Fibroblast of skin of back (primary cell): ENCODE data around the gene MYCBP.

Experiments used
- DNase-seq: peaks from one replicate; pipeline ENCODE4 v3.0.0-alpha.2; 2013

MYCBP gene

DNA sequence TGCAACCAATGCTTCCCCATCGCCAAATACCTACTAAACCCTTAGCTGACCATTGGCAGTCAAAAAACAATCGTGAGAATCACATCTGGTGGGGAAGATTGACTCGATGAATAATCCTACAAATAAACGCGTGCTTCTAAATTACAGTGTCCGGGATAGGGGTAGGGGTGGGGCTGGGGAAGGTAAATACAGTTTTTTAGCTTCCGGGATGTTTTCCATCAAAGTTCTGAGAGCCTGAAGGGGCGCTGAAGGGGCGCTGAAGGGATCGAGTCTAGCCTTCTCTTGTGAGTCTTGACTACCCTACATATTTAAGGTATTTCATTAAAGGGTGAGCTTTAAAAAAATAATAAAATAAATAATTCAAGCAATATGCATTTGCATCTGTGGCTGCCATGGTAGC, 54.1 kb downstream of the MYCBP start:
- DNase-seq, result no peak

GRCh38 chr1:38818175-38818976, 54.8 kb downstream of the MYCBP start:
- no peak for DNase-seq

DNA sequence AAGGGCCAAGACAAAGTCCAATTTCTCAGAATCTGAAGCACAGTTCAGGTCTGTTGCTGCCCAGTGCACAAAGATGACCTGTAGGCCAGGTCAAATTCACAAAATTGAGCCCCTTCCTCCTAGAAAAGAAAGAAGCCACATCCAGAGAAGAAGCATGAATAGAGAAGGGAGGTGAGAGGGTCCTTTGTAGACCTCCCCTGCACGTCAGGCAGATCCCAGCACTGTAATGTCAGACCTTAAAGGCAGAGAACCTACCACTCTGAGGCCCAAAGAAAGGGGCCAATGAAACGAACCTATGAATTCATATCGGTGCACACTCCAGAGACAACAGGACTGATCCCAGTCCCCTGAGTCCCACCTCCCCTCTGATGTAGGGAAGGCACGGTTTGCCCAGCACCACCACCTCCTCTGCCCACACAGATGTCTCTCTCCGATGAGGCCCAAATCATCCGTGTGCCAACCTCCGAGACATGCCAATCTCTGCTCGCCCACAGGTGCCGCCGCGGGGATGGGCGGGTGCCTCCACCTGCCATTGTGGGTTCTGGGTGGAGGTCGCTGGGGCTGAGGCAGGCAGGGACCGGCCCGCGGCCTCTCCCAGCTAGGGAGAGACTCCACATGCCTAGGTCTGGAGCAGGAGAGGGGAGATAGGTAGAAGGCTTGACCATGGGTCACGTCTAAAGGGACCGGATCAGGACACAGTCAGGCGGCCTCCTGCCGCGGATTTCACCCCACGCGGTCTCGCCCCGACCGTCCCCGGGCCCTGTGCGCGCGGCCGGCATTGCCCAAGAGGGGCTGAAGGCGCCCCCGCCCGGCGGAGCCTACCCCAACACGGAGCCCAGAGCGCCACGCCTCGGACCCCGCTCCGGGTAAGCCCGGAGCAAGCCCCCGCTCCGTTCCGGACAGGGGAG, 55.6 kb downstream of the MYCBP start:
- no peak for DNase-seq

GRCh38 chr1:38815903-38816627, 57.1 kb downstream of the MYCBP start:
- DNase-seq, result no peak

DNA sequence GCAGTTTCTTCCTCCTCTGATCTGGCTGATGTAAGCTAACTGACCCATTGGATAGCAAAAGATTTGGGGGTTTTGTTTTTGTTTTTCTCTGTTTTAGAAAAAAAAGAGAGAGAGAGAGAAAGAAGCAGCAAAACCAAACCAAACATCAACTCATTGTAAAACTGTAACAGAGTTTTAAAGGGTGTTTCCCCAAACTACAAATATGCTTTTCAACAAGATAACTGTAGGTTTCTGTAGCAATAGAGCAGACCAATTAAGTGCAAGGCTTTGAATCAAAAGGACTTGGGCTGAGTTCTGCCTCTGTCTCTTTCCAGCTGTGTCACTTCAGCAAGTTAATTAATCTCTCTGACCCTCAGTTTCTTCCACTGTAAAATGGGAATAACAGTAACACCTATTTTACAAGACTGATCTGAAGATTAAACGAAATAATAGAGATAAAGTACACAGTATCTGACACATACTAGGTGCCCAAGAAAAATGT, 58.1 kb downstream of the MYCBP start:
- DNase-seq, result no peak

DNA sequence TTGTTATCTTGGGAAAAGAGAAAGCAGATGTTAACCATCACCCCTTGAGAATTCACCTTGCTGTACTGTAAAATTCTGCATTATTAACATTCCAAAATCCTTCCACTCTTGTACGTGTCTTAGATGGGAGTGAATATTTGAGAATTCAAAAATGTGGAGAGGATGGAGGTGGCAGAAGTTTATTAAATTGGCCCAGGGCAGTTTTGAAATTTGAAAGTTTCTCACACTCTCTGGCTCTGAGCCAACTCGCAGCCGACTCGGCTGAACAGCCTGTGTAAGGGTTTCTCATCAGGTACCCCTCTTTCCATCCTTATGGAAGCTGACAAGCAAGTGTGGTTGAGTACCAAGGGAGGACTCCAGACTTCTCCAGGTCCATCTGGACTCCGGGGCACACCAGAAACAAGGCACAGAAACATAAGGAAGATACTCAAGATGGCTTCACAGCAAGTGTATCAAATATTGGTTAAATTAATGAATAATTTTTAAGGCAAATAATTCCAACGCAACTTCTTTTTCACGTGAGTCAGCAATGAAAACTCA, 58.6 kb downstream of the MYCBP start:
- DNase-seq, result no peak

GRCh38 chr1:38812981-38813380, 60.2 kb downstream of the MYCBP start:
- no peak for DNase-seq
